Gastrocnemius medialis (tissue), 4 donors: ENCODE data around the gene GPC6. TPM values are rescaled to one million over a fixed set of nuclear protein-coding genes. Genes with fewer than 3 reads are reported as not detected.

Experiments
- ATAC-seq, 2 donors: fragments of 150-250 bp; one replicate each; pipeline ENCODE4 v1.9.1; 2016
- DNase-seq, 2 donors: peaks; one replicate each; pipeline ENCODE4 v3.0.0-alpha.2; 2019
- H3K27ac ChIP-seq, 4 donors: fragments of 200-600 bp; sonication (generic); 1 replicate in 1 of 4; 2 replicates in 3 of 4; pipeline ENCODE4 v1.5.1; 2016 to 2018; ENCODE audit warnings: mild to moderate bottlenecking in 2 of 4, moderate library complexity in 1 of 4
- H3K27me3 ChIP-seq, 3 donors: fragments of 200-600 bp; sonication (generic) in 2 of 3; 1 replicate in 1 of 3; 2 replicates in 2 of 3; pipeline versions ENCODE4 v1.5.1 to v1.6.0; 2016 to 2019; ENCODE audit warnings: mild to moderate bottlenecking in 1 of 3, moderate library complexity in 1 of 3
- H3K36me3 ChIP-seq, 2 donors: fragments of 200-600 bp; sonication (generic) in 1 of 2; one replicate each; pipeline ENCODE4 v1.5.1; 2017 to 2018
- H3K4me1 ChIP-seq, 2 donors: fragments of 200-600 bp; sonication (generic) in 1 of 2; one replicate each; pipeline ENCODE4 v1.5.1; 2016 to 2017; ENCODE audit warnings: mild to moderate bottlenecking in 2 of 2
- H3K4me3 ChIP-seq, 4 donors: fragments of 200-600 bp; sonication (generic) in 3 of 4; 1 replicate in 1 of 4; 2 replicates in 3 of 4; pipeline ENCODE4 v1.5.1; 2016 to 2019; ENCODE audit warnings: mild to moderate bottlenecking in 2 of 4
- H3K9me3 ChIP-seq, 3 donors: fragments of 200-600 bp; sonication (generic) in 2 of 3; 1 replicate in 1 of 3; 2 replicates in 2 of 3; pipeline ENCODE4 v1.5.1; 2016 to 2019
- POLR2A ChIP-seq, 2 donors: fragments of 450-650 bp; IDR thresholded peaks; one replicate each; pipeline ENCODE4 v1.6.1; 2017; ENCODE audit warnings: antibody characterized with exemption in 2 of 2, mild to moderate bottlenecking in 2 of 2, moderate library complexity in 2 of 2
- in situ Hi-C, 4 donors: fragments of 200-750 bp; cut with MboI; loops; one replicate each; pipeline versions ENCODE4 v1.15.0 to v1.8.0; 2017; ENCODE audit warnings: low sequenced_read_pairs in 4 of 4
- intact Hi-C: fragments of 100-400 bp; cut with DNase I; formaldehyde crosslinking; loops from one replicate; pipeline ENCODE4 v1.15.1; 2023; ENCODE audit warnings: low total_unique reads
- total RNA-seq, 4 donors: library from RNA; depleted of rRNA; stranded (reverse); fragments of >200 nt; gene quantifications; one replicate each; pipeline versions ENCODE4 v1.1.0 to v1.2.3, GENCODE V29; 2016
- TF ChIP-seq, protein P1 (sequence below), 5 experiments: fragments of 450-650 bp in 3 of 5; fragments of 200-600 bp in 2 of 5; sonication (generic) in 2 of 5; IDR thresholded peaks in 4 of 5; conservative IDR thresholded peaks in 1 of 5; 1 replicate in 4 of 5; 2 replicates in 1 of 5; pipeline ENCODE4 v1.5.1; 2016 to 2019; ENCODE audit warnings: antibody characterized with exemption in 5 of 5, mild to moderate bottlenecking in 3 of 5, moderate library complexity in 3 of 5

GPC6 gene
- total RNA-seq, 4 donors from 2014 or later: 0.47 to 0.88 (median 0.59) TPM

- no peaks in the 10 kb centered on the region for H3K27me3 ChIP-seq
- peaks cover 4 to 6% of the 10 kb centered on the region in 2 donors for H3K4me1 ChIP-seq
- ATAC-seq (peak; percentile 89 to 92), DNase-seq (peak in 1 of 2 donors; percentile 17)
- H3K36me3 ChIP-seq: no peaks in the 10 kb centered on the region
- peak overlapping the region in 1 of 4 donors; percentile 7 for H3K4me3 ChIP-seq
- peak overlapping the region in 3 of 4 donors; percentile 38 to 65 (median 42) for H3K27ac ChIP-seq
- in situ Hi-C loops: no loop called here
- H3K9me3 ChIP-seq: no peaks in the 10 kb centered on the region
- intact Hi-C loops: no loop called here
- TF ChIP-seq, protein P1, sequence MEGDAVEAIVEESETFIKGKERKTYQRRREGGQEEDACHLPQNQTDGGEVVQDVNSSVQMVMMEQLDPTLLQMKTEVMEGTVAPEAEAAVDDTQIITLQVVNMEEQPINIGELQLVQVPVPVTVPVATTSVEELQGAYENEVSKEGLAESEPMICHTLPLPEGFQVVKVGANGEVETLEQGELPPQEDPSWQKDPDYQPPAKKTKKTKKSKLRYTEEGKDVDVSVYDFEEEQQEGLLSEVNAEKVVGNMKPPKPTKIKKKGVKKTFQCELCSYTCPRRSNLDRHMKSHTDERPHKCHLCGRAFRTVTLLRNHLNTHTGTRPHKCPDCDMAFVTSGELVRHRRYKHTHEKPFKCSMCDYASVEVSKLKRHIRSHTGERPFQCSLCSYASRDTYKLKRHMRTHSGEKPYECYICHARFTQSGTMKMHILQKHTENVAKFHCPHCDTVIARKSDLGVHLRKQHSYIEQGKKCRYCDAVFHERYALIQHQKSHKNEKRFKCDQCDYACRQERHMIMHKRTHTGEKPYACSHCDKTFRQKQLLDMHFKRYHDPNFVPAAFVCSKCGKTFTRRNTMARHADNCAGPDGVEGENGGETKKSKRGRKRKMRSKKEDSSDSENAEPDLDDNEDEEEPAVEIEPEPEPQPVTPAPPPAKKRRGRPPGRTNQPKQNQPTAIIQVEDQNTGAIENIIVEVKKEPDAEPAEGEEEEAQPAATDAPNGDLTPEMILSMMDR (IDR thresholded peaks at IDR 0.05 in 4 of 5, conservative IDR thresholded peaks at IDR 0.05 in 1 of 5): no peak
- no peak for TF ChIP-seq POLR2A (IDR thresholded peaks at IDR 0.05)
Measured at GRCh38 chr13:94329754-94330551, 1103.3 kb downstream of the GPC6 start.

GRCh38 chr13:94330552-94331071, 1104.0 kb downstream of the GPC6 start:
- no peak for ATAC-seq
- peaks cover 4 to 6% of the 10 kb centered on the region in 2 donors for H3K4me1 ChIP-seq
- no peak for DNase-seq
- TF ChIP-seq, protein P1 (IDR thresholded peaks at IDR 0.05 in 4 of 5, conservative IDR thresholded peaks at IDR 0.05 in 1 of 5): no peak
- TF ChIP-seq POLR2A (IDR thresholded peaks at IDR 0.05): no peak
- H3K36me3 ChIP-seq: no peaks in the 10 kb centered on the region
- H3K4me3 ChIP-seq: no peak overlapping the region
- intact Hi-C loops: no loop called here
- no peak overlapping the region for H3K27ac ChIP-seq
- in situ Hi-C loops: no loop called here
- no peaks in the 10 kb centered on the region for H3K9me3 ChIP-seq
- no peaks in the 10 kb centered on the region for H3K27me3 ChIP-seq

DNA sequence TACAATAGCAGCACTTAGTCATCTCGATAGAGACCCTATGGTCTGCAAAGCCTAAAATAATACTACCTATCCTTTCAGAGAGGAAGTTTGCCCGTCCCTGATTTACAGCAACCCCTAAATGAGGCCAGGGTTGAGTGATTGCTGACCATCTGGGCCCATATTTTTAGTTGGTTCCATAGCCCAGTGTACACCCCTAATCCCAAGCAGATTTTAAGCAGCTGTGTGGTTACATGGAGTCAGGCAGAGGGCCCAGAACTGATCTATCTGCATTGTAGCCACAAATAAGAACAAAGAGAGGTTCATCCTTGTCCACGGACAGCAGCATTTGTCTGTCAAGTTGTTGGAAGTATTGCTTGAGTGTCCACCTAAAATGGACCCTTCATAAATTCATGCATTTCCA, 1104.7 kb downstream of the GPC6 start:
- no peaks in the 10 kb centered on the region for H3K27me3 ChIP-seq
- ATAC-seq (no peak), DNase-seq (no peak)
- intact Hi-C loops: no loop called here
- no peak overlapping the region for H3K4me3 ChIP-seq
- TF ChIP-seq POLR2A (IDR thresholded peaks at IDR 0.05): no peak
- TF ChIP-seq, protein P1 (IDR thresholded peaks at IDR 0.05 in 4 of 5, conservative IDR thresholded peaks at IDR 0.05 in 1 of 5): no peak
- H3K4me1 ChIP-seq: peaks cover 4 to 6% of the 10 kb centered on the region in 2 donors
- H3K36me3 ChIP-seq: no peaks in the 10 kb centered on the region
- in situ Hi-C loops: no loop called here
- H3K9me3 ChIP-seq: no peaks in the 10 kb centered on the region
- no peak overlapping the region for H3K27ac ChIP-seq

- in situ Hi-C loops: no loop called here
- no peaks in the 10 kb centered on the region for H3K27me3 ChIP-seq
- H3K27ac ChIP-seq: no peak overlapping the region
- DNase-seq (no peak), ATAC-seq (no peak)
- intact Hi-C loops: no loop called here
- H3K4me3 ChIP-seq: no peak overlapping the region
- H3K9me3 ChIP-seq: no peaks in the 10 kb centered on the region
- TF ChIP-seq POLR2A (IDR thresholded peaks at IDR 0.05): no peak
- TF ChIP-seq, protein P1 (IDR thresholded peaks at IDR 0.05 in 4 of 5, conservative IDR thresholded peaks at IDR 0.05 in 1 of 5): no peak
- peaks cover 4 to 6% of the 10 kb centered on the region in 2 donors for H3K4me1 ChIP-seq
- no peaks in the 10 kb centered on the region for H3K36me3 ChIP-seq
Measured at GRCh38 chr13:94332359-94333096, 1105.9 kb downstream of the GPC6 start.
